ENCODE results near the gene FAM168A.

DNA sequence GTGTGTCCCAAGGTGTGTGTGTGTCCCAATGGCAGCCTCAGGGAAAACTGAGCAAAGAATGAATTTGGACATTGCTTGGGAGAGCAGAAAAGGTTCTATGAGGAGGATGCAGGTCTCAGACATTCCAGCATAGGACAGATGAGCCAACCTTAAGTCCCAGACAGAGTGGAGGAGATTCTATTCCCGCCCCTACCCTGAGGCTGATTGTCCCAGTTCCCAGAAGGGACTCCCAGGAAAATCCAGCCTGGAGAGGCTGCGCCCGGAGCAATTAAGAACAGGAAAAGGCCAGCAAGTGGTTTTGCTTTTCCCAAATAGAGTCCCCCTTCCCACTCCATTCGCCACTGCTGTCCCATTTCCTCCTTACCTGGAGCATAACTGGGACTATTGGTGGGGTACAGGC is 167.6 kb downstream of the FAM168A start:
- TF ChIP-seq EP300 (IDR thresholded peaks at IDR 0.05): no peak
- TF ChIP-seq, protein P1, sequence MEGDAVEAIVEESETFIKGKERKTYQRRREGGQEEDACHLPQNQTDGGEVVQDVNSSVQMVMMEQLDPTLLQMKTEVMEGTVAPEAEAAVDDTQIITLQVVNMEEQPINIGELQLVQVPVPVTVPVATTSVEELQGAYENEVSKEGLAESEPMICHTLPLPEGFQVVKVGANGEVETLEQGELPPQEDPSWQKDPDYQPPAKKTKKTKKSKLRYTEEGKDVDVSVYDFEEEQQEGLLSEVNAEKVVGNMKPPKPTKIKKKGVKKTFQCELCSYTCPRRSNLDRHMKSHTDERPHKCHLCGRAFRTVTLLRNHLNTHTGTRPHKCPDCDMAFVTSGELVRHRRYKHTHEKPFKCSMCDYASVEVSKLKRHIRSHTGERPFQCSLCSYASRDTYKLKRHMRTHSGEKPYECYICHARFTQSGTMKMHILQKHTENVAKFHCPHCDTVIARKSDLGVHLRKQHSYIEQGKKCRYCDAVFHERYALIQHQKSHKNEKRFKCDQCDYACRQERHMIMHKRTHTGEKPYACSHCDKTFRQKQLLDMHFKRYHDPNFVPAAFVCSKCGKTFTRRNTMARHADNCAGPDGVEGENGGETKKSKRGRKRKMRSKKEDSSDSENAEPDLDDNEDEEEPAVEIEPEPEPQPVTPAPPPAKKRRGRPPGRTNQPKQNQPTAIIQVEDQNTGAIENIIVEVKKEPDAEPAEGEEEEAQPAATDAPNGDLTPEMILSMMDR (IDR thresholded peaks at IDR 0.05): no peak

All from tibial nerve (tissue), 4 donors.